Osteocyte (in vitro differentiated cells): Measurements from ENCODE around the gene RAB19. TPM values are rescaled to one million over a fixed set of nuclear protein-coding genes. Genes with fewer than 3 reads are reported as not detected.
"Not testable (repeated sequence)": the region's sequence is repeated elsewhere in the genome, so short reads cannot be mapped to it uniquely, and the experiment has no call there.

Source experiments
- DNase-seq: peaks from one replicate; pipeline ENCODE4 v3.0.0; 2021; ENCODE audit warnings: mixed read lengths; ENCODE audit not compliant: unreplicated experiment; ENCODE audit errors: extremely low spot score
- H3K27ac Mint-ChIP-seq: one replicate; pipeline ENCODE4 v1.8.0; 2021; ENCODE audit warnings: mild to moderate bottlenecking, mixed read lengths; ENCODE audit not compliant: unreplicated experiment
- H3K27me3 Mint-ChIP-seq: one replicate; pipeline ENCODE4 v1.8.0; 2021; ENCODE audit warnings: mixed read lengths; ENCODE audit not compliant: unreplicated experiment
- H3K36me3 Mint-ChIP-seq: one replicate; pipeline ENCODE4 v1.8.0; 2021; ENCODE audit warnings: mixed read lengths; ENCODE audit not compliant: unreplicated experiment
- H3K4me1 Mint-ChIP-seq: one replicate; pipeline ENCODE4 v1.8.0; 2021; ENCODE audit warnings: mixed read lengths; ENCODE audit not compliant: unreplicated experiment
- H3K4me3 Mint-ChIP-seq: one replicate; pipeline ENCODE4 v1.8.0; 2021; ENCODE audit warnings: mild to moderate bottlenecking, moderate library complexity, mixed read lengths; ENCODE audit not compliant: unreplicated experiment
- H3K9me3 Mint-ChIP-seq: one replicate; pipeline ENCODE4 v1.8.0; 2021; ENCODE audit warnings: mixed read lengths; ENCODE audit not compliant: unreplicated experiment
- total RNA-seq: library from RNA; stranded (reverse); gene quantifications from 2 replicates; pipeline ENCODE4 v1.2.1, GENCODE V29; 2021
- TF ChIP-seq, protein P1 (sequence below): fragments of 200-600 bp; sonication (generic); IDR thresholded peaks from 2 replicates; pipeline ENCODE4 v1.5.0; 2021; ENCODE audit warnings: antibody characterized with exemption, mild to moderate bottlenecking, moderate library complexity

RAB19 gene
- total RNA-seq, 1 donor from 2014 or later, result not detected

DNA sequence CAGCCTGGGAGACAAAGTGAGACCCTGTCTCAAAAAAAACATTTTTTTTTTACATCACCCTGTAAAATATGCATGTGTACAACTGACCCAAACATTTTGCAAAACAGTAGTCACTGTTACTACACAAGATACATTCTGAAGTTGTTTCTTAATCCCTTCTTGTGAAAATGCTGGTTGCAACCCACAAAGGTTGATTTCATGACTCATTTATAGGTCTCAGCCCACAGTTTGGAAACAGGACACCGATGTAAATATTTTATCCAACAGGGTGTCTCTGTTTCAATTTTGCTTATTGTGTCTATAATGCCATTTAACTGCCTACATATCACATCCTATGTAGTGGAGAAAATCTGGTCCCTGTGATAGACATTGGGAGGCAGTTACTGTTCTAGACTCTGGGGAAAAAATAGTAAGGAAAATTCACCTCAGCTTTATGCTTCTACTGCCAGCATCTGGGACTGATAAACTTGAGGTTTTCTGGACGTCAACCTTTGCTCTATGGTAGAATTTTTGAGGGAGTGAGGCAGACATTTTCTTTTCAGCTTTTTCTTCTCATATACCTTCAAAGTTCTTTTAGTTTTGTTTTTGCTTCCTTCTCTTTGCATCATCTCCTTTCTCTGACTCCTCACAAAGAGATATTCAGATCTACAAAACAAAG is 1.6 kb upstream of the RAB19 start:
- Mint-ChIP-seq H3K27me3 (peaks cover 21% of the 10 kb centered on the region), H3K4me1 (peaks cover 26% of the 10 kb centered on the region), H3K4me3 (no peak overlapping the region), H3K27ac (no peak overlapping the region), H3K9me3 (no peaks in the 10 kb centered on the region), H3K36me3 (no peaks in the 10 kb centered on the region)
- DNase-seq, result no peak
- TF ChIP-seq, protein P1, sequence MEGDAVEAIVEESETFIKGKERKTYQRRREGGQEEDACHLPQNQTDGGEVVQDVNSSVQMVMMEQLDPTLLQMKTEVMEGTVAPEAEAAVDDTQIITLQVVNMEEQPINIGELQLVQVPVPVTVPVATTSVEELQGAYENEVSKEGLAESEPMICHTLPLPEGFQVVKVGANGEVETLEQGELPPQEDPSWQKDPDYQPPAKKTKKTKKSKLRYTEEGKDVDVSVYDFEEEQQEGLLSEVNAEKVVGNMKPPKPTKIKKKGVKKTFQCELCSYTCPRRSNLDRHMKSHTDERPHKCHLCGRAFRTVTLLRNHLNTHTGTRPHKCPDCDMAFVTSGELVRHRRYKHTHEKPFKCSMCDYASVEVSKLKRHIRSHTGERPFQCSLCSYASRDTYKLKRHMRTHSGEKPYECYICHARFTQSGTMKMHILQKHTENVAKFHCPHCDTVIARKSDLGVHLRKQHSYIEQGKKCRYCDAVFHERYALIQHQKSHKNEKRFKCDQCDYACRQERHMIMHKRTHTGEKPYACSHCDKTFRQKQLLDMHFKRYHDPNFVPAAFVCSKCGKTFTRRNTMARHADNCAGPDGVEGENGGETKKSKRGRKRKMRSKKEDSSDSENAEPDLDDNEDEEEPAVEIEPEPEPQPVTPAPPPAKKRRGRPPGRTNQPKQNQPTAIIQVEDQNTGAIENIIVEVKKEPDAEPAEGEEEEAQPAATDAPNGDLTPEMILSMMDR, result no peak

GRCh38 chr7:140404565-140405065 is 757 bp downstream of the RAB19 start:
- Mint-ChIP-seq H3K27ac (no peak overlapping the region), H3K4me3 (no peak overlapping the region), H3K4me1 (peaks cover 19% of the 10 kb centered on the region), H3K27me3 (peaks cover 19% of the 10 kb centered on the region), H3K36me3 (no peaks in the 10 kb centered on the region), H3K9me3 (no peaks in the 10 kb centered on the region)
- TF ChIP-seq, protein P1, result no peak
- DNase-seq, result no peak

DNA sequence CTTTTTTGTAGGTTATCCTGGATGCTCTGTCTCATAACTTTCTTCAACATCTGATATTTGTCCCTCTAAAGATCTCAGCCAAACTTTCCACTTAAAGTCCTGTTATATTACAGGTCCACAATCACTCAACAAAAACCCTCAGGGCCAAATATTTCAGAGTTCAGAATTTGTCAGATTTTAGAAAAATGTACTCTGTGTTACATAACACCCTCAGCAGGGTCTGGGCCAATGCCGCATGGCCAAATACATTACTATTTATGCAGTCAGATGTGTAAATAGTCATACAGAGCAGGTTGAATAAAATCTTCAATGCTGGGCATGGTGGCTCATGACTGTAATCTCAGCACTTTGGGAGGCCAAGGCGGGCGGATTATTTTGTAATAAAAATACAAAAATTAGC is 11.5 kb downstream of the RAB19 start:
- no peak for DNase-seq
- peaks cover 7% of the 10 kb centered on the region for H3K4me1 Mint-ChIP-seq
- no peak overlapping the region for H3K27ac Mint-ChIP-seq
- H3K9me3 Mint-ChIP-seq, result no peaks in the 10 kb centered on the region
- H3K27me3 Mint-ChIP-seq, result peaks cover 21% of the 10 kb centered on the region
- TF ChIP-seq, protein P1, result no peak
- no peaks in the 10 kb centered on the region for H3K36me3 Mint-ChIP-seq
- no peak overlapping the region for H3K4me3 Mint-ChIP-seq

DNA sequence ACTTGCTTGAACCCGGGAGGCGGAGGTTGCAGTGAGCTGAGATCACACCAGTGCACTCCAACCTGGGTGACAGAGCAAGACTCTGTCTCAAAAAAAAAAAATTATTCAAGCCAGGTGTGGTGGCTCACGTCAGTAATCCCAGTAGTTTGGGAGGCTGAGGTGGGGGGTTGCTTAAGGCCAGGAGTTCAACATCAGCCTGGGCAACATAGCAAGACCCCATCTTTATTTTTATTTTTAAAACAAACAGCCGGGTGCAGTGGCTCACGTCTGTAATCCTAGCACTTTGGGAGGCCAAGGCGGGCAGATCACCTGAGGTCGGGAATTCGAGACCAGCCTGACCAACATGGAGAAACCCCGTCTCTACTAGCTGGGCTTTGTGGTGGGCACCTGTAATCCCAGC is 12.0 kb downstream of the RAB19 start:
- not testable (repeated sequence) for H3K9me3 Mint-ChIP-seq, H3K4me3 Mint-ChIP-seq, H3K36me3 Mint-ChIP-seq, H3K4me1 Mint-ChIP-seq, DNase-seq, H3K27ac Mint-ChIP-seq
- H3K27me3 Mint-ChIP-seq, result peaks cover 21% of the 10 kb centered on the region

DNA sequence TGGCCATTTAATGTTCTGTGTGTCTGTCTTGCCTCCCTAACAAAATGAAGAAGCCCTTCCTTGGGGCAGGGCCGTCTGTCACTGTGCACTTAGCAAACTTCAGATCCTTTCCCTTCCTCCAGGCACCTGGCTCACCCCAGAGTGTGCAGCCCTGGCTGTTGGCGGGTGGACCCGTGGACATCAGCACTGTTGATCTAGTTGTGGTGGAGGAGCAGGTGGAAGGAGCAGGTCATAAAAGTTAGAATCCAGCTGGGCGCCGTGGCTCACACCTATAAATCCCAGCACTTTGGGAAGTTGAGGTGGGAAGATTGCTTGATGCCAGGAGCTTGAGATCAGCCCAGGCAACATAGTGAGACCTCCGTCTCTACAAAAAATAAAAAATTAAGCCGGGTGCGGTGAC is 12.7 kb downstream of the RAB19 start:
- no peak for DNase-seq
- H3K4me3 Mint-ChIP-seq, result no peak overlapping the region
- H3K27me3 Mint-ChIP-seq, result peaks cover 21% of the 10 kb centered on the region
- TF ChIP-seq, protein P1, result no peak
- no peak overlapping the region for H3K27ac Mint-ChIP-seq
- peaks cover 7% of the 10 kb centered on the region for H3K4me1 Mint-ChIP-seq
- no peaks in the 10 kb centered on the region for H3K36me3 Mint-ChIP-seq
- no peaks in the 10 kb centered on the region for H3K9me3 Mint-ChIP-seq
